ENCODE measurements around the gene TMSB10. TPM values are rescaled to one million over a fixed set of nuclear protein-coding genes. Genes with fewer than 3 reads are reported as not detected.

TMSB10 gene
- total and polyA plus RNA-seq, 2 experiments from 2014 or later, result 3,621 to 6,241 TPM

GRCh38 chr2:84925336-84925723 lies 19.9 kb downstream of the TMSB10 start:
- H3K27me3 ChIP-seq (replicated peaks; ENCODE audit: insufficient read depth), result no peaks in the 10 kb centered on the region
- no peaks in the 10 kb centered on the region for H3K36me3 ChIP-seq (ENCODE audit: low read depth)
- H3K4me2 ChIP-seq (ENCODE audit: unreplicated experiment), result peak overlapping the region; percentile 85
- no peaks in the 10 kb centered on the region for H3K9me2 ChIP-seq (ENCODE audit: insufficient read depth)
- TF ChIP-seq EZH2phosphoT487 (IDR thresholded peaks at IDR 0.05; ENCODE audit: insufficient read depth, low read depth) (no peak), EZH2 (IDR thresholded peaks at IDR 0.05; ENCODE audit: insufficient read depth, poor library complexity, severe bottlenecking) (no peak)
- H3K27ac ChIP-seq, result peak overlapping the region; percentile 3; the same call in 1 of the 2 replicates
- peaks cover 16% of the 10 kb centered on the region; the same call in 1 of the 2 replicates for H3F3A ChIP-seq (ENCODE audit: insufficient read depth)
- in situ Hi-C loops (cut with MboI), result no loop called here
- no peaks in the 10 kb centered on the region for H3K9me3 ChIP-seq (ENCODE audit: low read depth)
- H4K20me1 ChIP-seq (ENCODE audit: insufficient read depth), result no peaks in the 10 kb centered on the region
- DNase-seq, result no peak
- peaks cover 10% of the 10 kb centered on the region; the same call in 1 of the 2 replicates for H3K79me2 ChIP-seq (ENCODE audit: insufficient read depth)
- no peak overlapping the region for H3K9ac ChIP-seq
- H2AFZ ChIP-seq, result 0 out of 2 replicates have a peak overlapping the region, but pooled peaks have one; percentile 84
- H3K4me3 ChIP-seq, result no peak overlapping the region
- H3K4me1 ChIP-seq (ENCODE audit: insufficient read depth), result peaks cover 8% of the 10 kb centered on the region
- WGBS, 2 experiments (ENCODE audit: low coverage in 1 of 2, low lambda C conversion rate in 2 of 2, missing lambda C conversion rate in 2 of 2), result 94 to 100% methylated on average over 2 of the region's 2 CpGs

GRCh38 chr2:84925724-84926376 lies 20.4 kb downstream of the TMSB10 start:
- H3F3A ChIP-seq (ENCODE audit: insufficient read depth), result peaks cover 13% of the 10 kb centered on the region; the same call in 1 of the 2 replicates
- peak overlapping the region; percentile 68 for H3K4me3 ChIP-seq
- no peaks in the 10 kb centered on the region for H3K9me3 ChIP-seq (ENCODE audit: low read depth)
- DNase-seq, result peak; percentile 95
- H4K20me1 ChIP-seq (ENCODE audit: insufficient read depth), result no peaks in the 10 kb centered on the region
- in situ Hi-C loops (cut with MboI), result no loop called here
- H3K9ac ChIP-seq, result peak overlapping the region; percentile 42; the same call in 1 of the 2 replicates
- 3 to 6% methylated on average over 32 to 34 of the region's 34 CpGs for WGBS, 2 experiments (ENCODE audit: low coverage in 1 of 2, low lambda C conversion rate in 2 of 2, missing lambda C conversion rate in 2 of 2)
- H2AFZ ChIP-seq, result peak overlapping the region; percentile 84
- peak overlapping the region; percentile 85 for H3K4me2 ChIP-seq (ENCODE audit: unreplicated experiment)
- H3K36me3 ChIP-seq (ENCODE audit: low read depth), result no peaks in the 10 kb centered on the region
- TF ChIP-seq EZH2 (IDR thresholded peaks at IDR 0.05; ENCODE audit: insufficient read depth, poor library complexity, severe bottlenecking) (no peak), EZH2phosphoT487 (IDR thresholded peaks at IDR 0.05; ENCODE audit: insufficient read depth, low read depth) (no peak)
- peak overlapping the region; percentile 4; the same call in 1 of the 2 replicates for H3K27ac ChIP-seq
- H3K79me2 ChIP-seq (ENCODE audit: insufficient read depth), result peaks cover 10% of the 10 kb centered on the region; the same call in 1 of the 2 replicates
- H3K27me3 ChIP-seq (replicated peaks; ENCODE audit: insufficient read depth), result no peaks in the 10 kb centered on the region
- H3K4me1 ChIP-seq (ENCODE audit: insufficient read depth), result peaks cover 5% of the 10 kb centered on the region
- no peaks in the 10 kb centered on the region for H3K9me2 ChIP-seq (ENCODE audit: insufficient read depth)

- Histone ChIP-seq H3K4me1 (ENCODE audit: insufficient read depth) (peaks cover 5% of the 10 kb centered on the region), H3K9me2 (ENCODE audit: insufficient read depth) (no peaks in the 10 kb centered on the region), H4K20me1 (ENCODE audit: insufficient read depth) (no peaks in the 10 kb centered on the region), H3K27me3 (replicated peaks; ENCODE audit: insufficient read depth) (no peaks in the 10 kb centered on the region), H3K4me2 (ENCODE audit: unreplicated experiment) (peak overlapping the region; percentile 85), H3K36me3 (ENCODE audit: low read depth) (no peaks in the 10 kb centered on the region), H3K27ac (peak overlapping the region; percentile 22; the same call in 1 of the 2 replicates), H3K9ac (peak overlapping the region; percentile 42), H2AFZ (peak overlapping the region; percentile 84), H3K79me2 (ENCODE audit: insufficient read depth) (peaks cover 10% of the 10 kb centered on the region), H3K4me3 (peak overlapping the region; percentile 68), H3F3A (ENCODE audit: insufficient read depth) (peaks cover 13% of the 10 kb centered on the region; the same call in 1 of the 2 replicates), H3K9me3 (ENCODE audit: low read depth) (no peaks in the 10 kb centered on the region)
- 38 to 39% methylated on average over 3 of the region's 3 CpGs for WGBS, 2 experiments (ENCODE audit: low coverage in 1 of 2, low lambda C conversion rate in 2 of 2, missing lambda C conversion rate in 2 of 2)
- TF ChIP-seq EZH2 (IDR thresholded peaks at IDR 0.05; ENCODE audit: insufficient read depth, poor library complexity, severe bottlenecking) (no peak), EZH2phosphoT487 (IDR thresholded peaks at IDR 0.05; ENCODE audit: insufficient read depth, low read depth) (no peak)
- in situ Hi-C loops (cut with MboI), result no loop called here
- DNase-seq, result no peak
Observed at GRCh38 chr2:84927275-84927627, 21.8 kb downstream of the TMSB10 start.

DNA sequence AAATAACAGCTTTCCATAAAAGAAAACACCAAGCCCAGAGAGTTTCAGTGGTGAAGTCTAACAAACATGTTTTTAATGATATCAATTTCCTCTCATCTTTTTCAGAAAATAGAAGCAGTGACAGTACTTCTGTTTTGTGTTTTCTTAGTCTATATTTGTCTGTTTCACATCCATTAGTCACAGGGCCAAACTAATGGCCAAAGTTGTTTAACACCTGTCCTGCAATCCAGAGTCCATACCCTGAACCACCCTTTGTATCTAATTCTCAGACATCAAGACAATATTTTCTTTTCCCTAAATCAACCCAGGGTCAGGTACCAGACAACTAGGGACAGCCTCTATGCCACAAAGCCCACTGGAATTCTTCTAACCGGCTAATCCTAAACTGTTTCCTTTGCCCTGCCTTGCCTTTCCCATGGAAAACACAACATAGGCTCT lies 25.9 kb downstream of the TMSB10 start:
- no peak overlapping the region for H2AFZ ChIP-seq
- no peaks in the 10 kb centered on the region for H3K9me3 ChIP-seq (ENCODE audit: low read depth)
- in situ Hi-C loops (cut with MboI), result no loop called here
- no peaks in the 10 kb centered on the region for H3K27me3 ChIP-seq (replicated peaks; ENCODE audit: insufficient read depth)
- H3K4me2 ChIP-seq (ENCODE audit: unreplicated experiment), result no peak overlapping the region
- no peaks in the 10 kb centered on the region for H3K36me3 ChIP-seq (ENCODE audit: low read depth)
- H3K79me2 ChIP-seq (ENCODE audit: insufficient read depth), result peaks cover 10% of the 10 kb centered on the region
- H3K9me2 ChIP-seq (ENCODE audit: insufficient read depth), result no peaks in the 10 kb centered on the region
- no peaks in the 10 kb centered on the region for H4K20me1 ChIP-seq (ENCODE audit: insufficient read depth)
- DNase-seq, result no peak
- H3K9ac ChIP-seq, result no peak overlapping the region
- no peaks in the 10 kb centered on the region for H3F3A ChIP-seq (ENCODE audit: insufficient read depth)
- no peak overlapping the region for H3K4me3 ChIP-seq
- 88 to 100% methylated on average over 1 of the region's 1 CpG for WGBS, 2 experiments (ENCODE audit: low coverage in 1 of 2, low lambda C conversion rate in 2 of 2, missing lambda C conversion rate in 2 of 2)
- H3K27ac ChIP-seq, result no peak overlapping the region
- TF ChIP-seq EZH2 (IDR thresholded peaks at IDR 0.05; ENCODE audit: insufficient read depth, poor library complexity, severe bottlenecking), result no peak
- no peak for TF ChIP-seq EZH2phosphoT487 (IDR thresholded peaks at IDR 0.05; ENCODE audit: insufficient read depth, low read depth)
- H3K4me1 ChIP-seq (ENCODE audit: insufficient read depth), result peaks cover 5% of the 10 kb centered on the region
